Measurements from ENCODE around the gene GTF2A1L.

GTF2A1L gene

GRCh38 chr2:48709096-48710034 is 91.7 kb downstream of the GTF2A1L start:
- no peak for DNase-seq

GRCh38 chr2:48711343-48711742 is 93.7 kb downstream of the GTF2A1L start:
- DNase-seq = no peak

- no peak for DNase-seq
These were observed 94.5 kb downstream of the GTF2A1L start for GRCh38 chr2:48712151-48712550.

- DNase-seq = no peak
These were observed 96.0 kb downstream of the GTF2A1L start for GRCh38 chr2:48713647-48714046.

GRCh38 chr2:48714245-48714644 is 96.6 kb downstream of the GTF2A1L start:
- no peak for DNase-seq

GRCh38 chr2:48715042-48715899 is 97.6 kb downstream of the GTF2A1L start:
- DNase-seq = peak; percentile 44

- DNase-seq = no peak
These were observed 98.3 kb downstream of the GTF2A1L start for GRCh38 chr2:48715956-48716355.

- DNase-seq = peak; percentile 20
These were observed 100.2 kb downstream of the GTF2A1L start for GRCh38 chr2:48717846-48718245.

GRCh38 chr2:48719480-48720177 is 102.0 kb downstream of the GTF2A1L start:
- DNase-seq = no peak

GRCh38 chr2:48721158-48721557 is 103.5 kb downstream of the GTF2A1L start:
- no peak for DNase-seq

- no peak for DNase-seq
These were observed 104.7 kb downstream of the GTF2A1L start for GRCh38 chr2:48722391-48722790.

- no peak for DNase-seq
These were observed 105.5 kb downstream of the GTF2A1L start for GRCh38 chr2:48723129-48723528.

- no peak for DNase-seq
These were observed 106.6 kb downstream of the GTF2A1L start for GRCh38 chr2:48724278-48724677.

GRCh38 chr2:48725696-48726494 is 108.2 kb downstream of the GTF2A1L start:
- no peak for DNase-seq

- DNase-seq = no peak
These were observed 109.9 kb downstream of the GTF2A1L start for GRCh38 chr2:48727560-48727959.

- no peak for DNase-seq
These were observed 110.6 kb downstream of the GTF2A1L start for GRCh38 chr2:48728295-48728694.

- DNase-seq = no peak
These were observed 111.2 kb downstream of the GTF2A1L start for GRCh38 chr2:48728840-48729239.

All from inflammatory macrophage treated with lipopolysaccharide for 4 hours (primary cell).